ENCODE data around the gene OR4D1. TPM values are rescaled to one million over a fixed set of nuclear protein-coding genes. Genes with fewer than 3 reads are reported as not detected.

Gene OR4D1
- total and polyA plus RNA-seq, 2 of the 8 experiments (the other 6 are each of a cell fraction or from before 2014, with no cell fraction given): 0.32 to 0.39 TPM

GRCh38 chr17:58153046-58153445 is 4.9 kb downstream of the OR4D1 start:
- H2AK5ac ChIP-seq (ENCODE audit: low read depth, low read length): no peak overlapping the region
- WGBS, 2 experiments (ENCODE audit: extremely low coverage in 1 of 2, insufficient coverage in 1 of 2, insufficient read length in 1 of 2, insufficient replicate concordance in 2 of 2, low coverage in 1 of 2, low lambda C conversion rate in 2 of 2, missing lambda C conversion rate in 1 of 2): 88% methylated on average over 2 of the region's 2 CpGs; no CpG with 5 or more reads in 1 of the 2 experiments
- H2BK12ac ChIP-seq (ENCODE audit: low read depth, low read length): no peak overlapping the region
- H3K4me2 ChIP-seq (ENCODE audit: insufficient read depth in 1 of 2, low read depth in 2 of 2, low read length in 2 of 2): no peak overlapping the region
- peaks cover 0 to 12% (median 5%) of the 10 kb centered on the region in 4 experiments; a peak in 5 of 7 replicates for H3K27me3 ChIP-seq (replicated peaks in 1 of 4; ENCODE audit: control insufficient read depth in 3 of 4, extremely low read depth in 1 of 4, insufficient read depth in 3 of 4, low read length in 3 of 4)
- H4K91ac ChIP-seq (replicated peaks; ENCODE audit: insufficient read length, low read length): no peak overlapping the region
- ChIA-PET POLR2A (ENCODE audit: partially characterized antibody) (no interaction called here), CTCF (ENCODE audit: partially characterized antibody) (interaction anchor here (0.8 to 1.8 kb wide), 3 partner anchors 17 to 39 kb away, joined by 3 to 9 read pairs (median 3); no protein-coding TSS in a partner anchor)
- H2BK15ac ChIP-seq (ENCODE audit: low read length): no peak overlapping the region
- no peaks in the 10 kb centered on the region for H3K79me2 ChIP-seq (ENCODE audit: control insufficient read depth in 1 of 2, insufficient read depth in 2 of 2, low read length in 2 of 2)
- no peak overlapping the region for H2BK20ac ChIP-seq (ENCODE audit: low read length)
- no peak overlapping the region for H3K9ac ChIP-seq (replicated peaks in 1 of 4; ENCODE audit: extremely low read depth in 1 of 4, low read depth in 3 of 4, low read length in 3 of 4)
- H3K23me2 ChIP-seq (ENCODE audit: low read depth, low read length): peaks cover 9% of the 10 kb centered on the region
- no peak overlapping the region for H3K27ac ChIP-seq (ENCODE audit: low read depth, low read length)
- H3K18ac ChIP-seq (ENCODE audit: extremely low read depth, low read length): no peak overlapping the region
- peaks cover 0 to 10% (median 2%) of the 10 kb centered on the region in 4 experiments; a peak in 3 of 7 replicates for H3K4me1 ChIP-seq (replicated peaks in 1 of 4; ENCODE audit: control insufficient read depth in 3 of 4, insufficient read depth in 4 of 4, low read length in 3 of 4)
- H2BK5ac ChIP-seq (ENCODE audit: low read depth, low read length): no peak overlapping the region
- H3K56ac ChIP-seq (replicated peaks; ENCODE audit: insufficient read length, low read depth, low read length): no peak overlapping the region
- H3K14ac ChIP-seq (ENCODE audit: insufficient read length): no peak overlapping the region
- TF ChIP-seq HDAC2 (IDR thresholded peaks at IDR 0.05; ENCODE audit: borderline replicate concordance in 1 of 2, low read depth in 2 of 2, low read length in 2 of 2) (no peak), RFX5 (IDR thresholded peaks at IDR 0.05; ENCODE audit: borderline replicate concordance, low read depth, low read length) (no peak), FOSL1 (IDR thresholded peaks at IDR 0.05; ENCODE audit: insufficient read depth, low read depth, low read length) (no peak), SIN3A (conservative IDR thresholded peaks at IDR 0.05 in 1 of 2, IDR thresholded peaks at IDR 0.05 in 1 of 2; ENCODE audit: low read depth in 1 of 2, low read length in 2 of 2) (no peak), GABPA (IDR thresholded peaks at IDR 0.05; ENCODE audit: borderline replicate concordance, insufficient read depth, low read length) (no peak), HDAC6 (IDR thresholded peaks at IDR 0.05; ENCODE audit: low read depth, low read length) (no peak), USF2 (IDR thresholded peaks at IDR 0.05; ENCODE audit: low read length) (no peak), RAD21 (IDR thresholded peaks at IDR 0.05 in 1 of 2, conservative IDR thresholded peaks at IDR 0.05 in 1 of 2; ENCODE audit: low read depth in 2 of 2, low read length in 2 of 2) (no peak)
- no peaks in the 10 kb centered on the region for H4K20me1 ChIP-seq (replicated peaks in 1 of 2; ENCODE audit: control insufficient read depth in 1 of 2, insufficient read depth in 2 of 2, low read length in 2 of 2)
- H4K5ac ChIP-seq (ENCODE audit: insufficient read length, low read depth, low read length): no peak overlapping the region
- H2AFZ ChIP-seq (ENCODE audit: low read length): no peak overlapping the region
- no peak for FAIRE-seq
- no peak overlapping the region for H2BK120ac ChIP-seq (replicated peaks; ENCODE audit: low read depth, low read length)
- H3K4ac ChIP-seq (replicated peaks; ENCODE audit: insufficient read length, low read depth, low read length): no peak overlapping the region
- no peak overlapping the region for H3K23ac ChIP-seq (ENCODE audit: insufficient read length)
- no peaks in the 10 kb centered on the region for H3K9me3 ChIP-seq (ENCODE audit: insufficient read depth in 2 of 2, low read depth in 1 of 2, low read length in 1 of 2)
- no peaks in the 10 kb centered on the region for H3K36me3 ChIP-seq (ENCODE audit: control insufficient read depth in 2 of 4, insufficient read depth in 4 of 4, low read length in 3 of 4)
- no peak for DNase-seq (ENCODE audit: low read depth in 1 of 2, low spot score in 2 of 2)
- H3K79me1 ChIP-seq (ENCODE audit: low read depth, low read length): no peaks in the 10 kb centered on the region
- no peak overlapping the region for H4K8ac ChIP-seq (ENCODE audit: extremely low read depth, insufficient read depth, low read length)
- no peak overlapping the region for H3K4me3 ChIP-seq (ENCODE audit: extremely low read depth in 1 of 4, insufficient read depth in 2 of 4, low read depth in 3 of 4, low read length in 4 of 4)

Measured in H1 (cell line).